ENCODE measurements around the gene ST6GALNAC4. TPM values are rescaled to one million over a fixed set of nuclear protein-coding genes. Genes with fewer than 3 reads are reported as not detected.

Gene ST6GALNAC4
- total RNA-seq, 1 experiment from 2014 or later: 15.4 TPM

DNA sequence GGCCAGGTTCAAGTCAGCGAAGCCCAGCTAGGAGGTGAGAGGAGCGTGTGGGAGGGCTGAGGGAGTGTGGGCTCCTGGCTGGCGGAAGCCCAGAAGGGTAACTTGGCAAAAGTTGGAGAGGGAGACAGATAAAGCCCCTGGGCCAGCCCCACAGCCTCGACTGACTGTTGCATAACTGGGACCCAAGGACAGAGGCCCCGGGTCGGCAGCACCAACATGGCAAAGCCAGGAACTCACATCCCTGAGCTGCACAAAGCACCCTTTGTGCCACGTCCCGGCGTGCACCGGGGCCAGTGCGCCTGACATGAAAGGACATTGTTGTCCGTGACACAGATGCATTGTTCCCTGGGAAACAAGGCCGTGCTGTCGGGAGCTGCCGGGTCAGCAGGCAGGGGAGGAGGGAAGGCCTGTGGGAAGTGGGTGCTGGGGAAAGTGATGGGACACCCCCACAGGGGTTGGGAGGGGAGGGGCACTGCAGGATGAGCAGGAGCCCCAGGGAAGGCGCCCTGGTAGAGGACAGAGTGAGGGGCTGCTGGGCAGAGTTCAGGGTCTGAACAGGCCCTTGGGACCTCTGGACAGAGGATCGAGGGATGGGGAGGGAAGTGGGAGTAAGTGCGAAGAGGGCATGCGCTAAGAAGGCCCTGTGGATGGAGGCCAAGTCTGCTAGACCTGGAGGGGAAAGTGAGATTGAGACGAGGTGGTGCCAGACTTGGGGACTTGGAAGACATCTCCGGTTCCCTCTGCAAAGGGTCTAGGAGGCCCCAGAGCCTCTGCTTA is 33.9 kb upstream of the ST6GALNAC4 start:
- no peak for TF ChIP-seq CTCF (conservative IDR thresholded peaks at IDR 0.05)
- WGBS (ENCODE audit: extremely low coverage, insufficient read length, low lambda C conversion rate): no CpG with 5 or more reads among the region's 21 CpGs
- Mint-ChIP-seq H3K4me3 (no peak overlapping the region; a peak in 1 of 5 replicates), H3K27me3 (ENCODE audit: low read depth) (no peaks in the 10 kb centered on the region), H3K9me3 (no peaks in the 10 kb centered on the region), H3K36me3 (ENCODE audit: insufficient read depth in 1 of 3, low read depth in 3 of 3) (peaks cover 5 to 28% (median 17%) of the 10 kb centered on the region in 3 experiments), H3K27ac (peak overlapping the region in 2 of 3 experiments; percentile 36 to 88; a peak in 5 of 7 replicates), H3K4me1 (peaks cover 6 to 12% of the 10 kb centered on the region in 2 experiments)
- Histone ChIP-seq H3K14ac (ENCODE audit: insufficient read depth, low read length) (no peak overlapping the region), H2BK15ac (ENCODE audit: low read depth, low read length) (no peak overlapping the region), H2BK120ac (ENCODE audit: low read depth, low read length, poor library complexity, severe bottlenecking) (no peak overlapping the region), H3K56ac (ENCODE audit: insufficient read length, low read depth, low read length) (no peak overlapping the region), H3K79me2 (ENCODE audit: insufficient read depth, low read length) (peaks cover 5% of the 10 kb centered on the region; the same call in 1 of the 2 replicates), H3K4me2 (ENCODE audit: insufficient read depth, insufficient read length, low read length) (no peak overlapping the region), H2BK12ac (ENCODE audit: insufficient read length, low read depth, low read length) (no peak overlapping the region), H2AK5ac (ENCODE audit: insufficient read length, low read length) (no peak overlapping the region), H3K18ac (ENCODE audit: insufficient read length, low read depth, low read length) (no peak overlapping the region), H3K4ac (ENCODE audit: low read depth, low read length) (no peak overlapping the region), H3K4me1 (ENCODE audit: insufficient read depth, low read length) (peaks cover 1% of the 10 kb centered on the region; the same call in 1 of the 2 replicates), H3K23me2 (ENCODE audit: insufficient read length, low read depth, low read length, poor library complexity, severe bottlenecking) (no peaks in the 10 kb centered on the region), H2AFZ (ENCODE audit: low read length) (no peak overlapping the region), H4K20me1 (ENCODE audit: control insufficient read depth, insufficient read depth, insufficient read length) (peaks cover 3% of the 10 kb centered on the region), H3K79me1 (ENCODE audit: insufficient read depth, low read depth, low read length, poor library complexity, severe bottlenecking) (peaks cover 3% of the 10 kb centered on the region), H3K23ac (ENCODE audit: insufficient read length, low read depth, low read length) (no peak overlapping the region), H2BK5ac (ENCODE audit: insufficient read length, low read length) (no peak overlapping the region), H3K9me3 (ENCODE audit: control insufficient read depth, low read depth, low read length) (no peaks in the 10 kb centered on the region), H4K91ac (ENCODE audit: insufficient read length, low read depth, low read length) (no peak overlapping the region), H4K8ac (replicated peaks; ENCODE audit: insufficient read length, low read depth, low read length) (no peak overlapping the region), H3K27me3 (ENCODE audit: insufficient read depth, low read length) (no peaks in the 10 kb centered on the region), H2BK20ac (ENCODE audit: low read depth, low read length, poor library complexity, severe bottlenecking) (no peak overlapping the region), H4K5ac (ENCODE audit: insufficient read length, low read depth, low read length) (no peak overlapping the region), H3K27ac (ENCODE audit: insufficient read length, low read depth, low read length) (no peak overlapping the region), H3K9ac (ENCODE audit: extremely low read depth, insufficient read length, low read length) (no peak overlapping the region), H3T11ph (ENCODE audit: low read length) (no peak overlapping the region)
- no peak for DNase-seq

Measured in H9 (cell line).